ENCODE measurements around the gene KRTAP22-1. TPM values are rescaled to one million over a fixed set of nuclear protein-coding genes. Genes with fewer than 3 reads are reported as not detected.

The KRTAP22-1 gene
- total and polyA plus RNA-seq, 2 donors (not counting 1 experiment from before 2014, with no cell fraction given) = not detected

- Histone ChIP-seq H3K4me1 (ENCODE audit: control insufficient read depth in 2 of 2, insufficient read depth in 2 of 2, low read length in 2 of 2) (no peaks in the 10 kb centered on the region), H3K27me3 (replicated peaks in 1 of 4; ENCODE audit: control extremely low read depth in 1 of 4, control insufficient read depth in 3 of 4, insufficient read depth in 4 of 4, low read length in 3 of 4) (no peaks in the 10 kb centered on the region), H3K79me2 (ENCODE audit: control insufficient read depth, insufficient read depth, low read length) (no peaks in the 10 kb centered on the region), H2AFZ (ENCODE audit: insufficient read depth, low read depth, low read length, poor library complexity, severe bottlenecking) (no peak overlapping the region), H3K27ac (ENCODE audit: low read length in 2 of 2) (no peak overlapping the region), H3K9me3 (ENCODE audit: control extremely low read depth in 1 of 3, control insufficient read depth in 2 of 3, insufficient read depth in 1 of 3, low read length in 2 of 3) (no peaks in the 10 kb centered on the region), H4K20me1 (ENCODE audit: control insufficient read depth, insufficient read depth, low read length, poor library complexity, severe bottlenecking) (no peaks in the 10 kb centered on the region), H3K36me3 (replicated peaks in 1 of 2; ENCODE audit: control extremely low read depth in 1 of 2, control insufficient read depth in 1 of 2, extremely low read depth in 1 of 2, insufficient read depth in 2 of 2, low read length in 1 of 2) (no peaks in the 10 kb centered on the region), H3K4me3 (ENCODE audit: control extremely low read depth in 1 of 5, extremely low read depth in 1 of 5, insufficient read depth in 1 of 5, low read depth in 2 of 5, low read length in 4 of 5) (no peak overlapping the region), H3K4me2 (replicated peaks; ENCODE audit: low read depth, low read length, poor library complexity, severe bottlenecking) (no peak overlapping the region), H3K9ac (ENCODE audit: low read length) (no peak overlapping the region)
- ATAC-seq (ENCODE audit: low read depth) = no peak
- no peak overlapping the region for H3K27ac Mint-ChIP-seq
- no peak for TF ChIP-seq CTCF (IDR thresholded peaks at IDR 0.05)
- no peak for TF ChIP-seq EZH2 (IDR thresholded peaks at IDR 0.05; ENCODE audit: borderline replicate concordance, insufficient read depth, low read depth, low read length, poor library complexity, severe bottlenecking)
- no peaks in the 10 kb centered on the region for H3K27me3 Mint-ChIP-seq
- no peak for DNase-seq
- peaks cover 5% of the 10 kb centered on the region for H3K9me3 Mint-ChIP-seq (ENCODE audit: insufficient read depth)
- ChIA-PET POLR2A (no interaction called here), CTCF (interaction anchor here (0.6 kb wide), 1 partner anchor 508 kb away, joined by 3 read pairs; no protein-coding TSS in a partner anchor)
- intact Hi-C loops (cut with micrococcal nuclease) = no loop called here
- no peak overlapping the region for H3K4me3 Mint-ChIP-seq
- no peaks in the 10 kb centered on the region for H3K4me1 Mint-ChIP-seq
Observed at GRCh38 chr21:30577766-30578165, 23.1 kb upstream of the KRTAP22-1 start.

GRCh38 chr21:30579346-30579745 lies 21.5 kb upstream of the KRTAP22-1 start:
- H3K4me3 Mint-ChIP-seq = no peak overlapping the region
- H3K79me2 ChIP-seq (ENCODE audit: control insufficient read depth, insufficient read depth, low read length) = no peaks in the 10 kb centered on the region
- no peaks in the 10 kb centered on the region for H3K27me3 ChIP-seq (replicated peaks in 1 of 4; ENCODE audit: control extremely low read depth in 1 of 4, control insufficient read depth in 3 of 4, insufficient read depth in 4 of 4, low read length in 3 of 4)
- H3K36me3 ChIP-seq (replicated peaks in 1 of 2; ENCODE audit: control extremely low read depth in 1 of 2, control insufficient read depth in 1 of 2, extremely low read depth in 1 of 2, insufficient read depth in 2 of 2, low read length in 1 of 2) = no peaks in the 10 kb centered on the region
- TF ChIP-seq EZH2 (IDR thresholded peaks at IDR 0.05; ENCODE audit: borderline replicate concordance, insufficient read depth, low read depth, low read length, poor library complexity, severe bottlenecking) = no peak
- no peak for TF ChIP-seq CTCF (IDR thresholded peaks at IDR 0.05)
- H3K4me1 Mint-ChIP-seq = no peaks in the 10 kb centered on the region
- H3K27me3 Mint-ChIP-seq = no peaks in the 10 kb centered on the region
- ChIA-PET POLR2A (no interaction called here), CTCF (no interaction called here)
- intact Hi-C loops (cut with micrococcal nuclease) = no loop called here
- H3K9me3 Mint-ChIP-seq (ENCODE audit: insufficient read depth) = peaks cover 3% of the 10 kb centered on the region
- H2AFZ ChIP-seq (ENCODE audit: insufficient read depth, low read depth, low read length, poor library complexity, severe bottlenecking) = no peak overlapping the region
- no peak overlapping the region for H3K4me2 ChIP-seq (replicated peaks; ENCODE audit: low read depth, low read length, poor library complexity, severe bottlenecking)
- H3K4me3 ChIP-seq (ENCODE audit: control extremely low read depth in 1 of 5, extremely low read depth in 1 of 5, insufficient read depth in 1 of 5, low read depth in 2 of 5, low read length in 4 of 5) = no peak overlapping the region
- no peak overlapping the region for H3K27ac Mint-ChIP-seq
- no peak for ATAC-seq (ENCODE audit: low read depth)
- no peak for DNase-seq
- H3K9ac ChIP-seq (ENCODE audit: low read length) = no peak overlapping the region
- H3K9me3 ChIP-seq (ENCODE audit: control extremely low read depth in 1 of 3, control insufficient read depth in 2 of 3, insufficient read depth in 1 of 3, low read length in 2 of 3) = no peaks in the 10 kb centered on the region
- no peaks in the 10 kb centered on the region for H4K20me1 ChIP-seq (ENCODE audit: control insufficient read depth, insufficient read depth, low read length, poor library complexity, severe bottlenecking)
- no peaks in the 10 kb centered on the region for H3K4me1 ChIP-seq (ENCODE audit: control insufficient read depth in 2 of 2, insufficient read depth in 2 of 2, low read length in 2 of 2)
- 75% methylated on average over 1 of the region's 1 CpG for WGBS (ENCODE audit: insufficient coverage)
- H3K27ac ChIP-seq (ENCODE audit: low read length in 2 of 2) = no peak overlapping the region
